Astrocyte (in vitro differentiated cells and primary cell): Measurements from ENCODE around the gene MST1.

ENCODE experiments used
- CTCF ChIP-seq: IDR thresholded peaks from 2 replicates; pipeline ENCODE4 v1.5.1; 2011; ENCODE audit warnings: low read depth, mild to moderate bottlenecking, inconsistent platforms, low read length, moderate library complexity; ENCODE audit not compliant: insufficient read depth
- EZH2 ChIP-seq: IDR thresholded peaks from 2 replicates; pipeline ENCODE4 v1.6.1; 2012; ENCODE audit warnings: mild to moderate bottlenecking, low read length, inconsistent platforms; ENCODE audit not compliant: insufficient read depth

GRCh38 chr3:49680493-49681231 lies 8.6 kb downstream of the MST1 start:
- TF ChIP-seq CTCF (no peak), EZH2 (no peak)
